HG02798 (cell line): ENCODE results near the gene ATP9A.

Source experiments
- ATAC-seq: cut with Tn5 transposase; IDR thresholded peaks from one replicate; pipeline ENCODE4 v1.9.1; 2021; ENCODE audit warnings: mild to moderate bottlenecking; ENCODE audit not compliant: unreplicated experiment, poor library complexity

ATP9A gene

GRCh38 chr20:51610761-51611624 is 157.2 kb downstream of the ATP9A start:
- no peak for ATAC-seq

GRCh38 chr20:51610111-51610510 is 158.1 kb downstream of the ATP9A start:
- no peak for ATAC-seq

- no peak for ATAC-seq
Observed at GRCh38 chr20:51609251-51609650, 158.9 kb downstream of the ATP9A start.

- ATAC-seq, result peak; percentile 32
Observed at GRCh38 chr20:51608061-51608460, 160.1 kb downstream of the ATP9A start.

GRCh38 chr20:51607170-51607569 is 161.0 kb downstream of the ATP9A start:
- no peak for ATAC-seq

- ATAC-seq, result no peak
Observed at GRCh38 chr20:51604851-51605250, 163.3 kb downstream of the ATP9A start.

GRCh38 chr20:51602131-51602530 is 166.1 kb downstream of the ATP9A start:
- ATAC-seq, result no peak

- no peak for ATAC-seq
Observed at GRCh38 chr20:51600950-51601349, 167.2 kb downstream of the ATP9A start.

- ATAC-seq, result no peak
Observed at GRCh38 chr20:51600016-51600420, 168.2 kb downstream of the ATP9A start.

- no peak for ATAC-seq
Observed at GRCh38 chr20:51598556-51598955, 169.6 kb downstream of the ATP9A start.

DNA sequence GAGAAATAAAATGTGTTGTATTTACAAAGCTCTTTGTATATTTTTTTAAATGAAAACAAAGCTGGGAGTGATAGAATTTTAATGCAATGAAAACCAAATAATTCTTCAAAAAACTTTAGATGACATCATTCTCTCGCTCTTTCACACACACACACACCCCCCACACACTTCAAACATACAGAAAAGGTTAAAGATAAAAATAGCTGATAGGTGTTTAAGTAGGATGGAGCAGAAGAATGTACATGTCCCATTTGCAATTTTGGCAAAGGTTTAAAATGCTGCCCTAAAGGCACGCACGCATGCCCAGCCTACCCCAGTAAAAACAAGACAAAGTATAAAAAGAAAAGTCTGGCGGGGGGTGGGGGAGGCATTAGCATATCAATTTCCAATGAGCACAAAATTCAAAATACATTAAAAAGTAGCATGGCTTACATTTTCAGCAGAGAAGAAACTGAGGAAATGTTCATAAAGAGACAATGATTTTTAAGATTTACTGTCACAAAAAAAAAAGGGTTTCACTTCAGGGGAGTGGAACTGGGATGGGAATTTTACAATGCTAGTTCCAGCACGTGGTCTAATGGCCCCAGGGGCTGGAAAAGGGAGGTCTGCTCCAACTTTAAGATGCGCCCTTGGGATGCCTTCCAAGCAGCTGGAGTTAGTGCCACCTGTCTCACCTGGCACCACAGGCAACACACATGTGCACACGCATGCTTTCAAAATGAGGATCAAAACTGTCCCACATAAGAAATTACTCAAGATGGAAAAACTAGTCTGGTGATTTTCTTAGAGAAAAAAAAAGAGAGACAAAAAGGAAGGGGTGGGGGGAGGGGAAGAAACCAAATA is 170.6 kb downstream of the ATP9A start:
- ATAC-seq, result no peak

DNA sequence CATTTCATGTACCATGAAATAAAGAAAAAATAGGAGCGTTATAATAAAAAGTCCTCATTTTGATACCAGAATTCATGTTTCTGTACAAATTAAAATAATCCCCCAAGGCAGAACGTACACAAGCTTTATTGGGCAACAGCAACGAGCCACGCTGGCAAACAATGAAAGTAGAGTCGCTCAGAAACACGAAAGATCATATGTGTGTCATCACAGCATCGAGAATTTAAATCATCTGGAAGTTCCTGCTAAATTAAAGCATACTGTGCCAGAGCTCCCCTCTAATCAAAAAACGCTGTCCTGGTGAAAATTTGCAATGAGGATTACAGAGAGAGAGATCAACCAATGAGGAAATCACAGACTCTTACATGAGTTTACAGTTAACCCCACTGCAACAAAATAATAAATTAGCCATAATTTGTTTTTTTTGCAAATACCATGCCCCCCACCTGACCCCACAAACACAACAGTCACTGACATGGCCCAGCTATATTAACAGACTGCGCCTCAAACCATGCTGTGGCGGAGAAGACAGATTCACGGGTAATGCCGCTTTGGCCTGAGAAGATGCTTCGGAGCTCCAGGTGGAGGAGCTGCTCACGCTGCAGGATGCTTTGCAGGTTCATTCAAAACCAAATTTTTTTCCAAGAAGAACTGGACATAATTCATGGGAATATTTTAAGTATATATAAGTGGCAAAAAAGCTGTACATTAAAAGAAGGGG is 171.4 kb downstream of the ATP9A start:
- no peak for ATAC-seq

DNA sequence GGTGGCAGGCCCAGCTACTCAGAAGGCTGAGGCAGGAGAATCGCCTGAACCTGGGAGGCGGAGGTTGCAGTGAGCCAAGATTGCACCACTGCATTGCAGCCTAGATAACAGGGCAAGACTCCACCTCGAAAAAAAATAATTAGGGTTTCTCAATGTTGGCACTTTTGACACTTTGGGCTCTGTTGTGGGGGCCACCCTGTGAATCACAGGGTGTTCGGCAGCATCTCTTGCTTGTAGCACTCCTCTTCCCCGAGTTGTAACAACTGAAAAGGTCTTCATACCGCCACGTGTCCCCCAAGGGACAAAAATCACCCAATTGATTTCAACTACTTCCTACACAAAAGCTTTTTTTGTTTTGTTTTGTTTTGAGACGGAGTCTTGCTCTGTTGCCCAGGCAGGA is 172.4 kb downstream of the ATP9A start:
- ATAC-seq, result no peak

DNA sequence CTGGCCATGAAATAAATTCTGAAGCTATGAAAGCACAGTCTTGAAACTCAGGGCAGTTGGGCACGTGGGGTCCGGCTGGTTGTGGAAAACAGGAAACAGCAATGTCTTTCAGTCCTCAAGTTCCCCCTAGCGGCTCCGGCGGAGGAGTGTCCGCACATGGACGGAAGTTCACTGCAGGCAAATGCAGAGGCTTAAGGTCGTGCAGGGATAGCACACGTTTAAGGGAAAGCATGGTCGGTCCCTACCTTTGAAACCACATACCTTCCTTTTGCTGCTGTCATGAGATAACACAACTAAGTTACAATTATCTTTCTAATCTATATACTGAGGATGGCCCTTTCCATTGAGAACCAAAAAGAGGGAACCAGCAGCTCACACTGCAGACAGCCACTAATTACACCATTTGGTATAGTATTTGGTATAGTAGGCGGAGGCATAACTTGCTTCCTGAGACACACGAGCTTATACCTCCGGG is 173.1 kb downstream of the ATP9A start:
- peak; percentile 88 for ATAC-seq

GRCh38 chr20:51594236-51595057 is 173.7 kb downstream of the ATP9A start:
- ATAC-seq, result no peak

GRCh38 chr20:51593584-51593983 is 174.6 kb downstream of the ATP9A start:
- no peak for ATAC-seq

GRCh38 chr20:51592564-51592963 is 175.6 kb downstream of the ATP9A start:
- ATAC-seq, result no peak

GRCh38 chr20:51591871-51592270 is 176.3 kb downstream of the ATP9A start:
- ATAC-seq, result no peak

DNA sequence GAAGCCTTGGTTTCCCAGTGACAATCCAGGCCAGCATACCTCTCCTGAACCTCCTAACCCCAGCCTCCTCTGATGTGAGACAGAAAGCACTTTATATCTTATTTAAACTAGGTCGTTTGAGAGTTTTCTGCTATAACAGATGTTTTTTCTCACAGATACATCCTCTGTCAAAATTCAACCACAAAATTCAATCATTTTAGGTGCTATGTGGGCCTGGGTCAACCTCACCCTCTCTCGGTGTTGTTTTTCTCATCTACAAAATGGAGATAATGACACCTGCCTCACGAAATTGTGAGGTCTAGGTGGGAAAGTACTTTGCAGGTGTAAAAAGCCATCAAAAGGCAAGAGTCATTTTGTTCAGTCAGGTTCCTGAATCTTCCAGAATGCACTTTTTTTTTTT is 179.4 kb downstream of the ATP9A start:
- no peak for ATAC-seq

GRCh38 chr20:51587145-51587544 is 181.0 kb downstream of the ATP9A start:
- ATAC-seq, result no peak
